Erythroblast (primary cell): ENCODE results near the gene C6orf52.

Experiments
- GATA1 ChIP-seq: IDR thresholded peaks from 2 replicates; pipeline ENCODE4 v1.6.1; 2011; ENCODE audit warnings: low read depth, mild to moderate bottlenecking, control low read depth, low read length, moderate library complexity
- POLR2A ChIP-seq: IDR thresholded peaks from 2 replicates; pipeline ENCODE4 v1.6.1; 2011; ENCODE audit warnings: mild to moderate bottlenecking, low read length

DNA sequence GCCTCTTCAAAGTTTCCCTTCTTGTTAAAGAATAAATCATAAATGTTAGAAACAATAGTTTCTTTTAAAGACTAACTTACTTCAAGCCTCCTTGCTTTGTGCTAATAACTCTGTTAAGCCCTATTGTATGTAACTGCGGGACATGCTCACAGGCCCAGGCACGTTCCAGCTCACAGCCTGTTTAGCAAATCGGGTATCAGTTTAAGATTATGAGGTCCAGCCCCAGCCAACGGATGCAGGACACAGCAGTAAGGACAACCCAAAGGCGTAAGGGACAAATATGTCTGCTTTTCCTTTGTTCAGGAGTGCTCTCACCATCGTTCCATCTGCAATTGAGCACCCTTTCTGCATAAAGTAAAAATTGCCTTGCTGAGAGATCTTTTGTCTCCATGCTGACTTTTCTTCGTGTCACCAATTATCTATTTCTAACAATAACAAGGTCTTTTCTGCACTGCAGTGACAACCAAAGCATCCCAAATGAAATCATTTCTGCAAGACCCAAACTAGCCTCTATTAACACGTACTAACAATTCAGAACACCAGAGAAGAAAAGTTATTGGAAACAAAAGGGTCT, 1.4 kb downstream of the C6orf52 start:
- TF ChIP-seq POLR2A: no peak
- no peak for TF ChIP-seq GATA1
